Measurements from ENCODE around the gene LRRC26.

GRCh38 chr9:137175345-137175961 is 5.6 kb upstream of the LRRC26 start:
- TF ChIP-seq EZH2 (IDR thresholded peaks at IDR 0.05; ENCODE audit: borderline replicate concordance, low read depth, low read length, poor library complexity, severe bottlenecking) = no peak
- peak; percentile 56 for TF ChIP-seq CTCF (conservative IDR thresholded peaks at IDR 0.05; ENCODE audit: low read depth, low read length)

Measured in A673 (cell line).